HepG2 (cell line): ENCODE data around the gene TMEM151A. TPM values are rescaled to one million over a fixed set of nuclear protein-coding genes. Genes with fewer than 3 reads are reported as not detected.
A peak's percentile ranks its signal among the peaks of the same experiment; 100 is the strongest.

Experiments
- ATF7-NPFF ChIP-seq: sonication (generic); formaldehyde crosslinking; IDR thresholded peaks from 2 replicates; pipeline ENCODE4 v1.8.1; 2023; ENCODE audit warnings: mild to moderate bottlenecking, low read depth, missing genetic modification reagents, moderate library complexity
- CBX1 ChIP-seq: IDR thresholded peaks from one replicate; pipeline ENCODE4 v1.6.1; 2016; ENCODE audit warnings: antibody characterized with exemption, low read depth
- EEA1 ChIP-seq: sonication (generic); formaldehyde crosslinking; IDR thresholded peaks from 2 replicates; pipeline ENCODE4 v1.5.1; 2020; ENCODE audit warnings: mild to moderate bottlenecking, missing genetic modification reagents, borderline replicate concordance
- EZH2 ChIP-seq: conservative IDR thresholded peaks from 2 replicates; pipeline ENCODE4 v1.6.1; 2012; ENCODE audit warnings: mild to moderate bottlenecking, low read depth, low read length, moderate library complexity
- FOXO1 ChIP-seq: sonication (generic); formaldehyde crosslinking; IDR thresholded peaks from 2 replicates; pipeline ENCODE4 v1.4.0; 2020; ENCODE audit warnings: missing genetic modification reagents
- KDM4B ChIP-seq: sonication (generic); formaldehyde crosslinking; IDR thresholded peaks from 2 replicates; pipeline ENCODE4 v1.4.0; 2020; ENCODE audit warnings: missing genetic modification reagents
- NFKBIZ ChIP-seq: IDR thresholded peaks from 2 replicates; pipeline ENCODE4 v1.6.1; 2018; ENCODE audit warnings: missing genetic modification reagents, missing compliant biosample characterization
- PHF8 ChIP-seq: sonication (generic); formaldehyde crosslinking; IDR thresholded peaks from 2 replicates; pipeline ENCODE4 v1.5.0; 2020; ENCODE audit warnings: missing genetic modification reagents
- SMAD3 ChIP-seq: sonication (generic); formaldehyde crosslinking; IDR thresholded peaks from 2 replicates; pipeline ENCODE4 v1.4.0; 2020; ENCODE audit warnings: missing genetic modification reagents
- SNAI1 ChIP-seq: sonication (generic); formaldehyde crosslinking; IDR thresholded peaks from 2 replicates; pipeline ENCODE4 v1.5.0; 2020; ENCODE audit warnings: mild to moderate bottlenecking, missing genetic modification reagents, borderline replicate concordance
- TSC22D2 ChIP-seq: sonication (generic); formaldehyde crosslinking; IDR thresholded peaks from 2 replicates; pipeline ENCODE4 v1.5.1; 2020; ENCODE audit warnings: missing genetic modification reagents, mild to moderate bottlenecking, borderline replicate concordance
- ZBTB2 ChIP-seq: sonication (generic); formaldehyde crosslinking; IDR thresholded peaks from 2 replicates; pipeline ENCODE4 v1.8.0; 2022; ENCODE audit warnings: low read depth, missing genetic modification reagents
- ZNF138 ChIP-seq: sonication (generic); formaldehyde crosslinking; IDR thresholded peaks from 2 replicates; pipeline ENCODE4 v1.5.0; 2020; ENCODE audit warnings: mild to moderate bottlenecking, low read depth, missing genetic modification reagents
- ZNF232 ChIP-seq: sonication (generic); formaldehyde crosslinking; IDR thresholded peaks from 2 replicates; pipeline ENCODE4 v1.4.0; 2020; ENCODE audit warnings: missing genetic modification reagents, borderline replicate concordance
- ZNF331 ChIP-seq: sonication (generic); formaldehyde crosslinking; IDR thresholded peaks from 2 replicates; pipeline ENCODE4 v1.4.0; 2020; ENCODE audit warnings: missing genetic modification reagents
- ZNF547 ChIP-seq: sonication (generic); formaldehyde crosslinking; IDR thresholded peaks from 2 replicates; pipeline ENCODE4 v1.5.1; 2020; ENCODE audit warnings: mild to moderate bottlenecking, missing genetic modification reagents
- ZNF615 ChIP-seq: sonication (generic); formaldehyde crosslinking; IDR thresholded peaks from 2 replicates; pipeline ENCODE4 v1.5.0; 2020; ENCODE audit warnings: mild to moderate bottlenecking, missing genetic modification reagents, borderline replicate concordance
- polyA plus RNA-seq, 8 experiments: library from polyadenylated mRNA; depleted of rRNA in 3 of 8; stranded (reverse) in 7 of 8; unstranded in 1 of 8; fragments of >200 nt; fragmentation: Illumina TruSeq in 4 of 8; extraction: Trizol in 4 of 8; gene quantifications; 2 replicates each; pipeline versions ENCODE4 v1.2.1 to v1.2.3, GENCODE V29; 2011 to 2016; ENCODE audit warnings: low read depth in 4 of 8, missing spikeins in 1 of 8, mixed read lengths in 1 of 8; ENCODE audit not compliant: insufficient read depth in 1 of 8
- total RNA-seq, 5 experiments: library from RNA; depleted of rRNA; stranded (reverse); fragments of >200 nt; fragmentation: Illumina TruSeq; extraction: Trizol; gene quantifications; 2 replicates each; pipeline ENCODE4 v1.2.3, GENCODE V29; 2016; ENCODE audit warnings: low read depth in 1 of 5
- TF ChIP-seq, protein P1 (sequence below): fragments of 450-650 bp; IDR thresholded peaks from 2 replicates; pipeline ENCODE4 v1.6.1; 2017
- TF ChIP-seq, protein P2 (sequence below): sonication (generic); formaldehyde crosslinking; IDR thresholded peaks from 2 replicates; pipeline ENCODE4 v1.5.1; 2020; ENCODE audit warnings: mild to moderate bottlenecking, missing genetic modification reagents, moderate library complexity
- TF ChIP-seq, protein P3 (sequence below): IDR thresholded peaks from 2 replicates; pipeline ENCODE4 v1.6.1; 2016; ENCODE audit warnings: missing biosample characterization, missing genetic modification reagents, low read depth

The TMEM151A gene
- total and polyA plus RNA-seq, 2 of the 13 experiments (the other 11 are each of a cell fraction or from before 2014, with no cell fraction given): 0.18 to 0.33 TPM

GRCh38 chr11:66289548-66290329, 2.0 kb upstream of the TMEM151A start (continued):
- TF ChIP-seq SMAD3 (CRISPR knock-in tag) (peak; percentile 20; the same call in 1 of the 2 replicates), ZNF232 (CRISPR knock-in tag) (peak; percentile 76; the same call in 1 of the 2 replicates), EZH2 (no peak), ZNF331 (CRISPR knock-in tag) (peak; percentile 62; the same call in 1 of the 2 replicates), ZNF547 (peak; percentile 82), ZNF615 (CRISPR knock-in tag) (0 out of 2 replicates have a peak, but pooled peaks have one; percentile 72), FOXO1 (0 out of 2 replicates have a peak, but pooled peaks have one; percentile 48), ATF7-NPFF (CRISPR knock-in tag) (no peak; the same call in 1 of the 2 replicates), SNAI1 (CRISPR knock-in tag) (peak; percentile 76; the same call in 1 of the 2 replicates), CBX1 (no peak), TSC22D2 (CRISPR knock-in tag) (0 out of 2 replicates have a peak, but pooled peaks have one; percentile 82), ZBTB2 (peak; percentile 38; the same call in 1 of the 2 replicates), EEA1 (CRISPR knock-in tag) (0 out of 2 replicates have a peak, but pooled peaks have one; percentile 64), KDM4B (CRISPR knock-in tag) (peak; percentile 49; the same call in 1 of the 2 replicates), NFKBIZ (CRISPR knock-in tag) (peak; percentile 76; the same call in 1 of the 2 replicates), ZNF138 (CRISPR knock-in tag) (no peak; the same call in 1 of the 2 replicates), PHF8 (CRISPR knock-in tag) (peak; percentile 33; the same call in 1 of the 2 replicates)
- TF ChIP-seq, protein P1, sequence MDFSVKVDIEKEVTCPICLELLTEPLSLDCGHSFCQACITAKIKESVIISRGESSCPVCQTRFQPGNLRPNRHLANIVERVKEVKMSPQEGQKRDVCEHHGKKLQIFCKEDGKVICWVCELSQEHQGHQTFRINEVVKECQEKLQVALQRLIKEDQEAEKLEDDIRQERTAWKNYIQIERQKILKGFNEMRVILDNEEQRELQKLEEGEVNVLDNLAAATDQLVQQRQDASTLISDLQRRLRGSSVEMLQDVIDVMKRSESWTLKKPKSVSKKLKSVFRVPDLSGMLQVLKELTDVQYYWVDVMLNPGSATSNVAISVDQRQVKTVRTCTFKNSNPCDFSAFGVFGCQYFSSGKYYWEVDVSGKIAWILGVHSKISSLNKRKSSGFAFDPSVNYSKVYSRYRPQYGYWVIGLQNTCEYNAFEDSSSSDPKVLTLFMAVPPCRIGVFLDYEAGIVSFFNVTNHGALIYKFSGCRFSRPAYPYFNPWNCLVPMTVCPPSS: no peak
- TF ChIP-seq, protein P2, sequence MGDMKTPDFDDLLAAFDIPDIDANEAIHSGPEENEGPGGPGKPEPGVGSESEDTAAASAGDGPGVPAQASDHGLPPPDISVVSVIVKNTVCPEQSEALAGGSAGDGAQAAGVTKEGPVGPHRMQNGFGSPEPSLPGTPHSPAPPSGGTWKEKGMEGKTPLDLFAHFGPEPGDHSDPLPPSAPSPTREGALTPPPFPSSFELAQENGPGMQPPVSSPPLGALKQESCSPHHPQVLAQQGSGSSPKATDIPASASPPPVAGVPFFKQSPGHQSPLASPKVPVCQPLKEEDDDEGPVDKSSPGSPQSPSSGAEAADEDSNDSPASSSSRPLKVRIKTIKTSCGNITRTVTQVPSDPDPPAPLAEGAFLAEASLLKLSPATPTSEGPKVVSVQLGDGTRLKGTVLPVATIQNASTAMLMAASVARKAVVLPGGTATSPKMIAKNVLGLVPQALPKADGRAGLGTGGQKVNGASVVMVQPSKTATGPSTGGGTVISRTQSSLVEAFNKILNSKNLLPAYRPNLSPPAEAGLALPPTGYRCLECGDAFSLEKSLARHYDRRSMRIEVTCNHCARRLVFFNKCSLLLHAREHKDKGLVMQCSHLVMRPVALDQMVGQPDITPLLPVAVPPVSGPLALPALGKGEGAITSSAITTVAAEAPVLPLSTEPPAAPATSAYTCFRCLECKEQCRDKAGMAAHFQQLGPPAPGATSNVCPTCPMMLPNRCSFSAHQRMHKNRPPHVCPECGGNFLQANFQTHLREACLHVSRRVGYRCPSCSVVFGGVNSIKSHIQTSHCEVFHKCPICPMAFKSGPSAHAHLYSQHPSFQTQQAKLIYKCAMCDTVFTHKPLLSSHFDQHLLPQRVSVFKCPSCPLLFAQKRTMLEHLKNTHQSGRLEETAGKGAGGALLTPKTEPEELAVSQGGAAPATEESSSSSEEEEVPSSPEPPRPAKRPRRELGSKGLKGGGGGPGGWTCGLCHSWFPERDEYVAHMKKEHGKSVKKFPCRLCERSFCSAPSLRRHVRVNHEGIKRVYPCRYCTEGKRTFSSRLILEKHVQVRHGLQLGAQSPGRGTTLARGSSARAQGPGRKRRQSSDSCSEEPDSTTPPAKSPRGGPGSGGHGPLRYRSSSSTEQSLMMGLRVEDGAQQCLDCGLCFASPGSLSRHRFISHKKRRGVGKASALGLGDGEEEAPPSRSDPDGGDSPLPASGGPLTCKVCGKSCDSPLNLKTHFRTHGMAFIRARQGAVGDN (CRISPR knock-in tag): peak; percentile 76
- TF ChIP-seq, protein P3, sequence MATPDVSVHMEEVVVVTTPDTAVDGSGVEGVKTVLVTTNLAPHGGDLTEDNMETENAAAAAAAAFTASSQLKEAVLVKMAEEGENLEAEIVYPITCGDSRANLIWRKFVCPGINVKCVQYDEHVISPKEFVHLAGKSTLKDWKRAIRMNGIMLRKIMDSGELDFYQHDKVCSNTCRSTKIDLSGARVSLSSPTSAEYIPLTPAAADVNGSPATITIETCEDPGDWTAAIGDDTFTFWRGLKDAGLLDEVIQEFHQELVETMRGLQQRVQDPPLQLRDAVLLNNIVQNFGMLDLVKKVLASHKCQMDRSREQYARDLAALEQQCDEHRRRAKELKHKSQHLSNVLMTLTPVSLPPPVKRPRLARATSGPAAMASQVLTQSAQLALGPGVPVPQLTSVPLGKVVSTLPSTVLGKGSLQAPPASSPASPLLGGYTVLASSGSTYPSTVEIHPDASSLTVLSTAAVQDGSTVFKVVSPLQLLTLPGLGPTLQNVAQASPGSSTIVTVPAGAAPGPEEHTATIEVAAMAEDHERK (CRISPR knock-in tag): no peak
